Psoas muscle (tissue), 8 donors: Measurements from ENCODE around the gene LRRC32. TPM values are rescaled to one million over a fixed set of nuclear protein-coding genes. Genes with fewer than 3 reads are reported as not detected.

ENCODE experiments used
- ATAC-seq, 4 donors: fragments of 200-7000 bp; cut with Tn5 transposase; one replicate each; pipeline ENCODE4 v1.9.1; 2020; ENCODE audit warnings: moderate library complexity in 3 of 4, mild to moderate bottlenecking in 2 of 4
- DNase-seq, 2 donors: peaks; one replicate each; pipeline ENCODE4 v3.0.0-alpha.2; 2020
- H3K27ac ChIP-seq: fragments of 200-600 bp; one replicate; pipeline ENCODE4 v1.8.0; 2022
- H3K27me3 ChIP-seq, 3 donors: fragments of 200-600 bp in 1 of 3; one replicate each; pipeline versions ENCODE4 v1.6.1 to v1.8.0; 2013 to 2022; ENCODE audit warnings: low read length in 2 of 3, mild to moderate bottlenecking in 2 of 3, moderate library complexity in 1 of 3; ENCODE audit not compliant: insufficient read depth in 3 of 3
- H3K36me3 ChIP-seq, 2 donors: fragments of 200-600 bp in 1 of 2; one replicate each; pipeline versions ENCODE4 v1.6.1 to v1.8.0; 2013 to 2022; ENCODE audit warnings: low read depth in 1 of 2, mild to moderate bottlenecking in 1 of 2, moderate library complexity in 1 of 2; ENCODE audit not compliant: insufficient read depth in 1 of 2
- H3K4me1 ChIP-seq: fragments of 200-600 bp; one replicate; pipeline ENCODE4 v1.8.0; 2022
- H3K4me3 ChIP-seq: fragments of 200-600 bp; one replicate; pipeline ENCODE4 v1.8.0; 2022; ENCODE audit warnings: mild to moderate bottlenecking
- H3K9me3 ChIP-seq: fragments of 200-600 bp; one replicate; pipeline ENCODE4 v1.8.0; 2022
- WGBS, 3 donors: extraction: QIAGEN DNeasy Blood & Tissue Kit; methylation state at CpG; one replicate each; pipeline versions ENCODE4 v1.1.6 to v1.1.7; 2013; 5-methylcytosine and 5-hydroxymethylcytosine counted together
- intact Hi-C, 2 donors: fragments of 100-400 bp; cut with DNase I; formaldehyde crosslinking; loops; one replicate each; pipeline versions ENCODE4 v1.11.0 to v1.14.2; 2022
- polyA plus RNA-seq, 3 donors: library from polyadenylated mRNA; stranded (reverse); fragments of 200-250 nt; gene quantifications; one replicate each; pipeline ENCODE4 v1.2.3, GENCODE V29; 2013
- total RNA-seq, 4 donors: library from RNA; stranded (reverse); fragmentation: NEBNext Ultra II Directional in 2 of 4; extraction: Animal tissue kit (Norgen Biotek cat#: 25700) in 2 of 4; gene quantifications; one replicate each; pipeline versions ENCODE4 v1.2.1 to v1.2.4, GENCODE V29; 2021 to 2023
- TF ChIP-seq, protein P1 (sequence below): fragments of 200-600 bp; IDR thresholded peaks from one replicate; pipeline ENCODE4 v1.8.0; 2022; ENCODE audit warnings: antibody characterized with exemption
- donor health status: healthy with polysubstance abuse.
- donor health status: DM: no; HTN: no; CAD: no; lungs with moderate emphysema.
- donor health status: Bipolar disorder and iron deficiency.
- donor health status: healthy.
- donor health status: DM: yes; HTN: yes; CAD: no.
- donor health status: DM: no; HTN: no; CAD: no.
- donor health status: DM: no; HTN: no; CAD: no.
- donor health status: DM: yes; HTN: yes; CAD: no.

The LRRC32 gene
- total and polyA plus RNA-seq, 7 donors = 14.7 to 32.9 (median 16.7) TPM

DNA sequence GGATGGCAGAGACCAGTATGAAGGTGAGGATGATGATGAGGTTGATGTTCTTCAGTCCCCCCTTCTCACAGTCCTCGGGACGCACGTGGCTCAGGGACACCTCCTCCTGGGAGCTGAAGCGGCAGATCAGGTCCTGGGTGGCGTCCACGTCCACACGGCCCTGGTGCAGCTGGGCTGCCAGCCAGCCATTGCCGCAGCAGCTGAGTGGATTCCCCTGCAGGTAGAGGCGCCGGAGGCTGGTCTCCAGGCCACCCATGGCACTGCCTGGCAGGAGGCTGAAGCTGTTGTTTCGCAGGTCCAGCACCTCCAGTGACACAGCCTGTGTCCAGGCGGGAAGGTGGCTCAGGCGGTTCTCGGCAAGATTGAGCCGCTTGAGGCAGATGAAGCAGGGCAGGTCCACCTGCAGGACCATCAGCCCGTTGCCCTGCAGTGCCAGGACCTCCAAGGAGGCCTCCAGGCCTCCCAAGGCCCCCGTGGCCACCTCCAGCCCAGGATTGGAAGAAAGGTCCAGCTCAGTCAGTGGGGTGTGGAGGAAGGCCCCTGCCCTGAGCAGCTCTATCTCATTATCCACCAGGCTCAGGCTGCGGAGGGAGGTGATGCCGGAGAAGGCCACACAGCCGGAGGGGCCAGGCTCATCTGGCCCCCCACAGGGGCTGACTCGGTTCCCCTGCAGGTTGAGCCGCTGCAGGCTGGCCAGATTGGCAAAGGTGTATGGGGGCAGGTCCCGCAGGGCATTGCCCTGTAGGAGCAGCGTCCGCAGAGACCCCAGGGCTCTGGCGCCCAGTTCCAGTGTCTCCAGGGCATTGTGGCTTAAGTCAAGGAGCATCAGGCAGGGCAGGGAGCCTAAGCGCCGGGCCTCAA is 10.6 kb downstream of the LRRC32 start:
- WGBS, 3 donors = 84 to 88% (median 85%) methylated on average over 28 of the region's 28 CpGs
- ATAC-seq (no peak), DNase-seq (no peak)
- peaks cover 0 to 29% of the 10 kb centered on the region in 2 donors for H3K36me3 ChIP-seq
- no peaks in the 10 kb centered on the region for H3K9me3 ChIP-seq
- no peaks in the 10 kb centered on the region for H3K4me1 ChIP-seq
- peaks cover 0 to 4% (median 0%) of the 10 kb centered on the region in 3 donors for H3K27me3 ChIP-seq
- H3K27ac ChIP-seq = no peak overlapping the region
- TF ChIP-seq, protein P1, sequence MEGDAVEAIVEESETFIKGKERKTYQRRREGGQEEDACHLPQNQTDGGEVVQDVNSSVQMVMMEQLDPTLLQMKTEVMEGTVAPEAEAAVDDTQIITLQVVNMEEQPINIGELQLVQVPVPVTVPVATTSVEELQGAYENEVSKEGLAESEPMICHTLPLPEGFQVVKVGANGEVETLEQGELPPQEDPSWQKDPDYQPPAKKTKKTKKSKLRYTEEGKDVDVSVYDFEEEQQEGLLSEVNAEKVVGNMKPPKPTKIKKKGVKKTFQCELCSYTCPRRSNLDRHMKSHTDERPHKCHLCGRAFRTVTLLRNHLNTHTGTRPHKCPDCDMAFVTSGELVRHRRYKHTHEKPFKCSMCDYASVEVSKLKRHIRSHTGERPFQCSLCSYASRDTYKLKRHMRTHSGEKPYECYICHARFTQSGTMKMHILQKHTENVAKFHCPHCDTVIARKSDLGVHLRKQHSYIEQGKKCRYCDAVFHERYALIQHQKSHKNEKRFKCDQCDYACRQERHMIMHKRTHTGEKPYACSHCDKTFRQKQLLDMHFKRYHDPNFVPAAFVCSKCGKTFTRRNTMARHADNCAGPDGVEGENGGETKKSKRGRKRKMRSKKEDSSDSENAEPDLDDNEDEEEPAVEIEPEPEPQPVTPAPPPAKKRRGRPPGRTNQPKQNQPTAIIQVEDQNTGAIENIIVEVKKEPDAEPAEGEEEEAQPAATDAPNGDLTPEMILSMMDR = no peak
- intact Hi-C loops = no loop called here
- H3K4me3 ChIP-seq = no peak overlapping the region

DNA sequence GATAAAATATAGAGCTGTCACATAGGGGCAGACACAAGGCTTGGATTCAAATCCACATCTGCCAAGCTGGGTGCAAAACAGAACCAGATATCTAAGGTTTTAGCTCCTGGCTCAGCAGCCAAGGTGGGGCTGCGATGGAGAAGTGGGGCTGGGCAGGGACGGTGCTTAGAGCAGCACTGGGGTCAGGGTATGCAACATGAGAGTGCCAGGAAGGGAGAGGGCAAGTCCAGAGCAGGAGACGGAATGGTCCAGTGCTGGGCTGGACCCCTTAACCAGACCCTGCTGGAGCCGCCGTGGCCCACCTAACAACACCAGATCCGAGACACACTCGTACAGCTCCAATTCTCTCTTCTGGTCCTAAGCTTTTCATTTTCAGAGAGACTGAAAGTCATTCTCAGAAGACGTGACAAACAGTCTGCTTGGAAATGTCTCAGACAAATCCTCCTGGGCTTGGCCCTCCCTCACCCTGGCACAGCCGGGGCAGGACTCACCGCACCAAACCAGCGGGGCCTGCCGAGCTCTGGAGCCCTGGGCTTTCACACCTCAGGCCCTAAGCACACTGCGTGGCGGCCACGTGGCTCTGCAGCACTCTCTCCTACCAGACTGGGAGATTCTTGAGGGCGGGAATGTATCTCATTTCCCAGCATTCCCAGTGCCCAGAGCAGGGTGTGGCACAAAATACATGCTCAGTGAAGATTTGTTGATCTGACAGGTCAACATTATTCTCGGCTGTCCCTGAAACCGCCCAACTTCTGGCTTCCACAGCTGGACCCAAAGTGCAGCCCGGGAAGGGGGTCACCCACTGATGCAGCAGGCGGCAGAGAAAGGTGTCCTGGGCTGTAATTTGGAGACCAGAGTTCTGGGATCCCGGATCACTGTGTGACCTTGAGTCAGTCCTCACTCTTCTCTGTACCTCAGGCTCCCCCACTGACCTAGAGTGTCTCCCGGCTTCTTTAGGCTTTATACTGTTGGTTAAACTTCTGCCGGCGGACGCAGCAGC is 11.6 kb downstream of the LRRC32 start:
- DNase-seq = no peak
- Histone ChIP-seq H3K27ac (no peak overlapping the region), H3K4me1 (no peaks in the 10 kb centered on the region)

DNA sequence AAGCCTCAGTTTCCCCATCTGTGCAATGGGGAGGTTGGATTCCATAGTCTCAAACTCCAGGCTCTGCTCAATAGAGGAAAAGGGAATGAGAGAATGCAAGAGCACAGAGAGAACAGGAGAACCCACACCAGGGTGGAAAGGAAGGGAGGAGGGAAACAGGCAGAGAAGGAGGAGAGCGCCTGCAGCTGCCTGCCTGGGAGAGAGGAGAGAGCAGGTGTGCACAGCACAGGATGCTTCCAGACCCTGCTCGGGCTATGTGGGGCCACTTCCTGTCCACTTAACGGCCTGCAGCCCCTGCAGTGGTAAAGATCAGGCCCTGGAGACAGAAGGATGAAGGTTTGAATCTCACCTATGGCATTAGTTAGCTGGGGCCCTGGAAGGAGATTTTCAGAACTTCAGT is 12.3 kb downstream of the LRRC32 start:
- intact Hi-C loops = no loop called here
- ATAC-seq (no peak), DNase-seq (no peak)
- no peaks in the 10 kb centered on the region for H3K4me1 ChIP-seq
- H3K27me3 ChIP-seq = peaks cover 0 to 4% (median 0%) of the 10 kb centered on the region in 3 donors
- no peak overlapping the region for H3K27ac ChIP-seq
- peaks cover 0 to 24% of the 10 kb centered on the region in 2 donors for H3K36me3 ChIP-seq
- H3K4me3 ChIP-seq = no peak overlapping the region
- WGBS, 3 donors = 53 to 65% (median 61%) methylated on average over 3 of the region's 3 CpGs
- TF ChIP-seq, protein P1 = no peak
- H3K9me3 ChIP-seq = no peaks in the 10 kb centered on the region

More for the DNA sequence above, 11.6 kb downstream of the LRRC32 start:
- Histone ChIP-seq H3K36me3 (peaks cover 0 to 27% of the 10 kb centered on the region in 2 donors), H3K9me3 (no peaks in the 10 kb centered on the region), H3K27me3 (peaks cover 0 to 4% (median 0%) of the 10 kb centered on the region in 3 donors), H3K4me3 (no peak overlapping the region)
- 72 to 83% (median 77%) methylated on average over 25 of the region's 25 CpGs for WGBS, 3 donors
- no peak for ATAC-seq
- TF ChIP-seq, protein P1 = no peak
- intact Hi-C loops = no loop called here

DNA sequence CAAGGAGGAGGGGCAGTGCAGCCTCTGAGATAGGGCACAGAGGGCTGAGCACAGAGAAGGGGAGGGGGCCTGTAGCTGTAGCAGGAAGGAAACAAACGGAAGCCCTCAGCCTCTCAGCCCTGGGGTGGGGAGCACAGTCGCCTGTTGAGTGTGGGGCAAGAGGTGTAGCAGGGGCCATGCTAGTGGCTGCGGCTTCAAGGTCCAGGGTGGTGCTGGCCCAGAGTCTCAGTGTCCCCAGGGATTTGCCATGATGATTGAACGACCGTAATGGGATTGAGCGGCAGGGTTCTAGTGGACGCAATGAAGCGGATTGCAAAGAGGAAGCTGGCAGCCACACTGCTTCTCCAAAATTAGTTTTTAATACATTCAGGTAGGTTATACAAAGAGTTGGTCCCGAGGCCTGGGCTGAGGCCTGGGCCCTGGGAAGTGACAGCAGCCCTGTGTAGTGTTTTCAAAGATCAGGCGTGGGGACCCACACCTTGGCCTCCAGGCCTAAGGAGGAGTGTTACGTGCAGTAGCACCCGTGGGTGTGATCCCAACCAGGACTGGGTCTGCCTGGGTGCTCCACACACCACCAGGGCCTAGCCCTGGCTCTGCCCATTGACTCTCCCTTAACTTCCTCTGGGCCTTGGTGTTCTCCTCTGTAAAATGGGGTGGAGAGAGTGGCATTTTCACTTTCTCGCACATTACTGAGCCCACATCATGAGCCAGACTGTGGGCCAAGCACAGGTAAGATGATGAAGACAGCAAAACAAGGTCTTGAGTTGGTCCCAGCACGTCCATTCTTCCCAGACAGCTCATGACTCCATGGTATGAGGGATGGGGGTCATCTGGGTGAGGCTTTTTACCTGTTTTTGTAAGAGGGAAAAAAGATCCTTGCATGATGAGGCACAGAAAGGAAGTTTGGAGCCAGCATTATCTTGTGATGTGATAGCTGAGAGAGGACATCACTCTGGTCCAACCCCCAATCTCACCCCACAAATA is 13.1 kb downstream of the LRRC32 start:
- no peaks in the 10 kb centered on the region for H3K9me3 ChIP-seq
- 78 to 84% (median 81%) methylated on average over 14 of the region's 14 CpGs for WGBS, 3 donors
- no peak for DNase-seq
- no peak for ATAC-seq
- intact Hi-C loops = no loop called here
- H3K27ac ChIP-seq = peak overlapping the region; percentile 16
- H3K4me1 ChIP-seq = no peaks in the 10 kb centered on the region
- H3K27me3 ChIP-seq = peaks cover 0 to 4% (median 0%) of the 10 kb centered on the region in 3 donors
- H3K36me3 ChIP-seq = peaks cover 0 to 24% of the 10 kb centered on the region in 2 donors
- H3K4me3 ChIP-seq = no peak overlapping the region
- TF ChIP-seq, protein P1 = no peak
